Measurements from ENCODE around the gene LSM11.
"Not testable (repeated sequence)": the region's sequence is repeated elsewhere in the genome, so short reads cannot be mapped to it uniquely, and the experiment has no call there.

Gene LSM11
- long read RNA-seq, donor 1: 0 reads
- long read RNA-seq, donor 2, full-length matches to known transcripts: 1 of 1 reads
- long read RNA-seq, donor 2, partial matches to known transcripts: 0 of 1 reads
- long read RNA-seq, donor 2, other reads (novel, unspliced or antisense): 0 of 1 reads
- long read RNA-seq, donor 3, full-length matches to known transcripts: 1 of 1 reads
- long read RNA-seq, donor 3, partial matches to known transcripts: 0 of 1 reads
- long read RNA-seq, donor 3, other reads (novel, unspliced or antisense): 0 of 1 reads
- long read RNA-seq, donor 4, full-length matches to known transcripts: 3 of 9 reads
- long read RNA-seq, donor 4, partial matches to known transcripts: 6 of 9 reads
- long read RNA-seq, donor 4, other reads (novel, unspliced or antisense): 0 of 9 reads
- long read RNA-seq, donor 5: 0 reads
- long read RNA-seq, donor 6, full-length matches to known transcripts: 1 of 1 reads
- long read RNA-seq, donor 6, partial matches to known transcripts: 0 of 1 reads
- long read RNA-seq, donor 6, other reads (novel, unspliced or antisense): 0 of 1 reads
- long read RNA-seq, donor 7, full-length matches to known transcripts: 3 of 13 reads
- long read RNA-seq, donor 7, partial matches to known transcripts: 10 of 13 reads
- long read RNA-seq, donor 7, other reads (novel, unspliced or antisense): 0 of 13 reads
- long read RNA-seq, donor 8: 0 reads

- DNase-seq: peak; percentile 99
These were observed at the start of gene LSM11 for GRCh38 chr5:157743163-157744050. Gene LSM11, plus strand, starts transcription at chr5:157743712. Its CDS starts 39 bp downstream, at chr5:157743751.

- DNase-seq: not testable (repeated sequence)
These were observed 49.7 kb upstream of the LSM11 start for GRCh38 chr5:157693816-157694215.

DNA sequence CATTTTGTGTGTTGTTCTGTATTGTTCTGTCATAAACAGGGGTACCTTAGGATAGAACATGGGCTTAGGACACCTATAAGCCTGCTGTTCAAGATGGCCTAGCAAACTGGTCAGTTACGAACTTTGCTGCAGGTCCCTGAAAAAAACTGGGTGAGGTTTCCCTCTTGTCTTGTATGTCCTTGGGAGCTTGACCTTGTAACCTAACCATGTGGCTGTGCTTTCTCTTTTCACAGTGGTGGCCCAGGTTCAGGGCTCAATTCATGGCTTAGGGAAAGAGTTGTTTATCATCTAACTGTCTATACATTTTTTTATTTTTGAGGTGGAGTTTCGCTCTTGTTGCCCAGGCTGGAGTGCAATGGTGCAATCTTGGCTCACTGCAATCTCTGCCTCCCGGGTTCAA lies 47.4 kb upstream of the LSM11 start:
- not testable (repeated sequence) for DNase-seq

DNA sequence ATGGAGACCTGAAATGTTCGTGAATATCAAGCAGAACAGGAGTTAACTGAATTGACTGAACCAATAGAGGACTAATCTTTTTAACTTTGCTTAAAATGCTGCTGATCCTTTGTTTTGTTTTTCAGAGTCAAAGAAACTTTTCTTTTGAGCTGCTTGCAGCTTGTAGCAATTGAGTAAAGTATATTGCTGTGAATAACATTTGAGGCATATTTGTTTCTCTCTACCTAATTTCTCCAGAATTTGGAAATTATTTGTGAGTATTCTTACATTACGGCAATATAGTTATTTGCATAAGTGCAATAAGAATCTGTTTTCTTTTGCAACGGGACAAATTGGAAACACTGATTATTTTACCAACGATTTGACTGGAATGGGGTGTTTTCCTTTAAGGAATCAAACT lies 44.8 kb upstream of the LSM11 start:
- not testable (repeated sequence) for DNase-seq

GRCh38 chr5:157703736-157704135 lies 39.8 kb upstream of the LSM11 start:
- no peak for DNase-seq

DNA sequence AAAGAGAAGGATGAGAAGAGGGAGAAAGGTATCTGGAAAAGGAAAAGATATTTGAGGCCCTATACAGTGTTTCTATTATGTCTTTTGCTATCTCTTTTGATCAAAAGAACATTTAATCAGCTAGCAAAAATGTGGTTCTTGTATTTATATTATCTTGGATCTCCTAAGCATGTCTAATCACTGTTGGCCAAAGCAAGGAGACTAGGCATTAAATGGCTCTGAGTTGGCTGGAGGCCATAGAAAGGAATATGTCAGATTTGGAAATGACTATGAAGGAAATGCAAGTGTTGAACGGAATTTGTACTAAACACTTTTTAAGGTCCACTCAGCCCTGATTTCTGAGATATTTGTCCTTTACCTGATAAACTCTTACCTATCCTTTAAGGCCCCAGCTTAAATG lies 34.6 kb upstream of the LSM11 start:
- DNase-seq: no peak

GRCh38 chr5:157709346-157709745 lies 34.2 kb upstream of the LSM11 start:
- DNase-seq: no peak

DNA sequence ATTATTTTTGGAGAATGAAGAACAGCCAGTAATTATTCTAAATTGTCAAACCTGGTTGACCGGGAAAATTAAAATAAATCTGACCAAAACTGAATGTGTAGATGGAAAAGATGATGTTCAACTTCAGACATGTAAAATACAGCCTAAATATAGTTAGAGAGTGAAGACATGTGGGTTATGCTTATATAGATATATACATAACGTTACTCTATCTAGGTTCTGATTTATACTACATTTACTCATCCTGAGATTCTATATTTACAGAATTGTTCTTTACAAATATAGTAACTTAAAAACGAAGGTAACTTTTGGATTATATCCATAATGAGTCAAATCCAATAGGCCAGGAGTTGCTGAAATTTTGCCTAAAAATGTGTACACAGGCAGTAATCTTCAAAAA lies 33.1 kb upstream of the LSM11 start:
- DNase-seq: no peak

DNA sequence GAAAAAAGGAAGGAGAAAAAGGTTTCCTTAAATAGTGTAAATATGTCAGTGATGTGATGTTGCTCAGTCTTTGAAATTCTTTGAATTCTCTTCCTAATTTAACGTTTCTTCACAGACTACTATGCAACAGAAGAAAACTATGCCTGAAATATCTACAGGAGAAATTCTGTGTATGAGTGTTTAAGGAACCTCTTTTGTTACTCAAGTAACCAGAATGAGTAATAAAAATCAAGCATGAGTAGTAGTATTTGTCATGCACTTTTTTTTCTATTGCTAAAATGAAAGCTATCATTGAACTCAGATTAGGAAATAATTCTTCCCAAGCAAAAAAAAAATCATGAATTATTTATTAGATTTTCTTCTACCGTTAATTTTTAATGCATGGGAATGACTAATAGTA lies 32.6 kb upstream of the LSM11 start:
- no peak for DNase-seq

- no peak for DNase-seq
These were observed 29.5 kb upstream of the LSM11 start for GRCh38 chr5:157713830-157714595.

GRCh38 chr5:157714596-157714864 lies 29.0 kb upstream of the LSM11 start:
- DNase-seq: no peak

GRCh38 chr5:157718519-157718918 lies 25.0 kb upstream of the LSM11 start:
- DNase-seq: peak; percentile 36

DNA sequence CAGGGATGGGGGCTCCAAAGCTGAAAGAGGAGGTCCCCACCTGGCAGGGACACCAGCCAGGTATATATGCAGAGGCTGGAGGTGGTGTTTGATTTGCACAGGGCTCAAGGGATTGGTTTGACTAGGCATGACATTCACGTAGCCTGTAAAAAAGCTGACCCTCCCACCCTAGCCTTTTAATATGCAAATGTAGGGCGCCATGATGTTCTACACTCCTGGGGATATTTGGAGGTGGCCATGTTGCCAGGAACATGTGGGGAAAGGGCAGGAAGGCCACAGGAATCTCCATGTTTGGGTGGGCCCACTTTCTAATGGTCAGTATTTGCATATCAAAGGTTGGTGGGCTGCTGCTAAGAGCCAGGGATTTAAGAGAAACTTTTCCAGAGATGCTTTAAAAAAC lies 24.3 kb upstream of the LSM11 start:
- DNase-seq: no peak

- DNase-seq: no peak
These were observed 22.4 kb upstream of the LSM11 start for GRCh38 chr5:157721159-157721558.

GRCh38 chr5:157722895-157723294 lies 20.6 kb upstream of the LSM11 start:
- DNase-seq: not testable (repeated sequence)

DNA sequence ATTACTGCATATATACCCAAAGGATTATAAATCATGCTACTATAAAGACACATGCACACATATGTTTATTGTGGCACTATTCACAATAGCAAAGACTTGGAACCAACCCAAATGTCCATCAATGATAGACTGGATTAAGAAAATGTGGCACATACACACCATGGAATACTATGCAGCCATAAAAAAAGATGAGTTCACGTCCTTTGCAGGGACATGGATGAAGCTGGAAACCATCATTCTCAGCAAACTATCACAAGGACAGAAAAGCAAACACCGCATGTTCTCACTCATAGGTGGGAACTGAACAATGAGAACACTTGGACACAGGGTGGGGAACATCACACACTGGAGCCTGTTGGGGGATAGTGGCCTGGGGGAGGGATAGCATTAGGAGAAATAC lies 16.9 kb upstream of the LSM11 start:
- DNase-seq: not testable (repeated sequence)

- DNase-seq: not testable (repeated sequence)
These were observed 15.7 kb upstream of the LSM11 start for GRCh38 chr5:157727858-157728257.

DNA sequence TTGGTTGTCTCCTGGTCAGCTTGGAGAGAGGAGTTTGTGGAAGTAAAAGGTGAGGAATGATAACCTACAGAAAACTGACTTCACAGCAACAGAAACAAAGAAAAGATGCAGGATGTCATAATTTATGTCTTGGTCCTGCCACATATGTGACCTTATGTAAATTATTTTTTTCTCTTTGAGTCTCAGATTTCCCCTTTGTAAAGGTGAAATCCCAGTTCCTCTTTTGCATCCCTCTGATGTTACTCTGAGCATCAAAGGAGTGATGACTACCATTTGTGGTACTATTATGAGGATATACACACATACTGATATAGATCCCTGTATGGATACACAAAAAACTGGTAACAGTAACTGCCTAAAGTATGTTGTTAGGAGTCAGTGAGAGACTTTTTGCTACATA lies 13.7 kb upstream of the LSM11 start:
- no peak for DNase-seq

- no peak for DNase-seq
These were observed 12.6 kb upstream of the LSM11 start for GRCh38 chr5:157730900-157731271.

DNA sequence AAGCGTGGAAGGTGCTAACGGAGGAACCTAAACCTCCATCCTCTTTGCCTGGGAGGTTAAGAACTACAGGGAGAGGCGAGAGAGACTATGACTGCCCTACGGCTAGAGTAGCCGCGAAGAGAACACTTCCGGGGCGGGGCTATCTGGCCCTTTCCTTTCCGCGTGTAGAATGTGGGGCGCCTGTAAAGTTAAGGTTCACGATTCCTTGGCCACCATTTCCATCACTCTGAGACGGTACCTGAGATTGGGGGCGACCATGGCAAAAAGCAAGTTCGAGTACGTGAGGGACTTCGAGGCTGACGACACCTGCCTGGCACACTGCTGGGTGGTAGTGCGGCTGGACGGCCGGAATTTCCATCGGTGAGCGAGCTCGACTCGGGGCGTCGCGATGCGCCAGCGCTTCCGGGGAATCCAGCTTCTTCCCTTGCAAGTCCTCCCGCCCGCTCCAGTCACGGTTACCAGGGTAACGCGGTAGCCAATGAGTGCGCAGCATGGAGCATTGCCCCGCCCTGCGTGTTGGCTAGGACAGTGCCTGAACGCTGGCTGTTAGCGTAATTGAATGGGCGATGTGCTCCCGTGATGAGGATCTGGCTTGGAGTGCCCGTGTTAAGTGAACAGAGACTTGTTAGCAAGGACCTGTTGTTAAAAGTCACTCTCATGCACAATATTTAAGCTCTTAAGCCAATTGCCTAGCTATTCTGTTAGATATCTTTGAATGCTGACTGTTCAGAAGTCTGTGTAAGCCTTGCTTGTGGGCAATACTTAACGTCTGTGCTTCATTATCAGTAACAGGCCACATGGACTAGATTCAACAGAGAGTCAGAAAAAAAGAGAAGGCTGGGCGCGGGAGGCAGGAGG lies 12.0 kb upstream of the LSM11 start, which contains the start of gene THG1L:
THG1L (plus strand) TSS at position 149 of the 858 bp plus-strand sequence; CDS start at position 170, 21 bp downstream.
- DNase-seq: peak; percentile 98

DNA sequence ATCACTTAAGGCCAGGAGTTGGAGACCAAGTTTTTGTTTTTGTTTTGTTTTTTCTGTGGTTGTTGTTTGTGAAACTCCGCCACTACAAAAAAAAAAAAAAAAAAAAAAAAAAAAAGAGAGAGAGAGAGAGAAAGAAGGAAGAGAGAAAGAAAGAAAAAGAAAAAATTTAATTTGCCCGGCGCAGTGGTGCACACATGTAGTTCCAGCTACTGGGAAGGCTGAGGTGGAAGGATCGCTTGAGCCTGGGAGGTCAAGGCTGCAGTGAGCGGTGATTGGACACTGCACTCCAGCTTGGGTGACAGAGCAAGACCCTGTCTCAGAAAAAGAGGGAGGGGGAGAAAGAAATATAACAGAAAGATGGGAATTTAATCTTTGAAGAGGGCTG lies 11.4 kb upstream of the LSM11 start:
- no peak for DNase-seq
